Stimulated activated CD4-positive, alpha-beta T cell treated with anti-CD3 and anti-CD28 coated beads, Interleukin-12 subunit alpha, Interleukin-12 subunit beta, amount 100 ng/mL, for 24 hours (primary cell): ENCODE results near the gene PDIA2.
"Not testable (repeated sequence)": the region's sequence is repeated elsewhere in the genome, so short reads cannot be mapped to it uniquely, and the experiment has no call there.

ENCODE experiments used
- DNase-seq, 2 experiments: peaks; one replicate each; pipeline ENCODE4 v3.0.0-alpha.2; 2020; ENCODE audit warnings: low read depth in 2 of 2

Gene PDIA2

DNA sequence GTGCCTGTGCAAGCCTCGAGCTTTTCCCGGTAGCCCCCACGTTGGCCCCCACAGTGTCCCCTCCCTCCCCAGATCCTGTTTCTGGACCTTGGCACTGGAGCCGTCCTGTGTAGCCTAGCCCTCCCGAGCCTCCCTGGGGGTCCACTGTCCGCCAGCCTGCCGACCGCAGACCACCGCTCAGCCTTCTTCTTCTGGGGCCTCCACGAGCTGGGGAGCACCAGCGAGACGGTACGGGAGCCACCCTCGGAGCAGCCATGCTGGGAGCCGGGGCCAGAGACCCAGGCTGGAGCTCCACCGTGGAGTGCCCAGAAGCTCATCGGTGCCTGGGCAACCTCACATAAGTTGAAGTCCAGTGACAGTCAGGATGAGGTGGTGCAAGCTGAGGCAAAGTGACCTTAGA lies 19.0 kb upstream of the PDIA2 start:
- no peak for DNase-seq

DNA sequence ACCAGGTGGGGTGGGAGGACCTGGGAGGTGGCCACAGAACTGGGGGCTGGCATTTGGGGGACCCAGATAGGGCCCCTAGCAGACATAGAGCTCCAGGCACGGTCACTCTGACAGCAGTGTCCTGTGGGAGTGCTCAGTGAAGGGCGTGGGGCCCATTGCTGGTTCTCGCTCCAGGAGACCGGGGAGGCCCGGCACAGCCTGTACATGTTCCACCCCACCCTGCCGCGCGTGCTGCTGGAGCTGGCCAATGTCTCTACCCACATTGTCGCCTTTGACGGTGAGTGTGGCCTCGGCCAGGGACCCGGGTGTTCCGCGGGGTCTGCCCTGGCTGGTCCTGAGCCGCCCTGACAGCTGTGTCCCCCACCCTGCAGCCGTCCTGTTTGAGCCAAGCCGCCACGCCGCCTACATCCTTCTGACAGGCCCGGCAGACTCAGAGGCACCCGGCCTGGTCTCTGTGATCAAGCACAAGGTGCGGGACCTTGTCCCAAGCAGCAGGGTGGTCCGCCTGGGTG lies 18.5 kb upstream of the PDIA2 start:
- no peak for DNase-seq

DNA sequence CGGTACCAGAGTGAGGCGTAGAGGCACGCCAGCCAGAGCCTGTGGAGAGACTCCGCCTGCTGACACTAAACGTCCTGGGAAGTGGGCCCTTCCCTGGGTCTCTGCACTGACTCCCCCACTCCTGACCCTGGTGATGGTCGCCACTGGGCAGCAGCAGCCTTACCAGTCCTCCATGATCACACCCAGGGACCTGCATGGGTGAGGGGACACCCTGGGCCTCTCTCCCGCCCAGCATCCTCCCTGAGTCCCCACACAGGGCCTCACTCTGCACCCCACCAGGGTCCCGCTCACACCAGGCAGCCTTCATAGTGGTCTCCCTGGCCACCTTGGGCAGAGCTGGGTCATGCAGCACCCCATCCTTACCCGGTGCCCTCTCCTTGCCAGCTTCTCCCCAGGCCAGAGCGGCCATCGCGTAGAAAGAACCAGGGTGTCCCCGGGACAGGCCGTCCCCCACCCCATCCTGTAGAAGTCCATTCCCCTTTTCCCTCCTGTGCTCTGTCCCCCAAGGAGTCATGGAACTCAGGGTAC lies 17.9 kb upstream of the PDIA2 start:
- no peak for DNase-seq

DNA sequence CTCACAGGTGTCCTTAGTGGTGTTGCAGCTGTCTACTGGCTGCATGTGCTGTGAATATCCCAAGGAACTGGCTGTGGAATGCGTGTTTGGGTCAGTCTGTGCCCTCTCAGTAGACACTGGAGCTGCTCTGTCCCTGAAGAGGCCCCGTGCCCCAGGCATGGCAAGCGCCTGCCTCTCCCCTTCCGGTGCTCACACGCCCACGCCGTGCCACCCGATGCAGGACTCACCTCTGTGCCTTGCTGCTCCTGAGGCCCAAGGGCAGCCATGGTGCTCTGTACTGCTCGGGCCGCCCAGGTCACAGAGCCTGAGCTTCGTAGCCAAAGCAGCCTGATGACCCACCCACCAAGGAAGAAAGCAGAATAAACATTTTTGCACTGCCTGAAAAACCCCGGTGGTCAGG lies 17.3 kb upstream of the PDIA2 start:
- DNase-seq, result no peak

DNA sequence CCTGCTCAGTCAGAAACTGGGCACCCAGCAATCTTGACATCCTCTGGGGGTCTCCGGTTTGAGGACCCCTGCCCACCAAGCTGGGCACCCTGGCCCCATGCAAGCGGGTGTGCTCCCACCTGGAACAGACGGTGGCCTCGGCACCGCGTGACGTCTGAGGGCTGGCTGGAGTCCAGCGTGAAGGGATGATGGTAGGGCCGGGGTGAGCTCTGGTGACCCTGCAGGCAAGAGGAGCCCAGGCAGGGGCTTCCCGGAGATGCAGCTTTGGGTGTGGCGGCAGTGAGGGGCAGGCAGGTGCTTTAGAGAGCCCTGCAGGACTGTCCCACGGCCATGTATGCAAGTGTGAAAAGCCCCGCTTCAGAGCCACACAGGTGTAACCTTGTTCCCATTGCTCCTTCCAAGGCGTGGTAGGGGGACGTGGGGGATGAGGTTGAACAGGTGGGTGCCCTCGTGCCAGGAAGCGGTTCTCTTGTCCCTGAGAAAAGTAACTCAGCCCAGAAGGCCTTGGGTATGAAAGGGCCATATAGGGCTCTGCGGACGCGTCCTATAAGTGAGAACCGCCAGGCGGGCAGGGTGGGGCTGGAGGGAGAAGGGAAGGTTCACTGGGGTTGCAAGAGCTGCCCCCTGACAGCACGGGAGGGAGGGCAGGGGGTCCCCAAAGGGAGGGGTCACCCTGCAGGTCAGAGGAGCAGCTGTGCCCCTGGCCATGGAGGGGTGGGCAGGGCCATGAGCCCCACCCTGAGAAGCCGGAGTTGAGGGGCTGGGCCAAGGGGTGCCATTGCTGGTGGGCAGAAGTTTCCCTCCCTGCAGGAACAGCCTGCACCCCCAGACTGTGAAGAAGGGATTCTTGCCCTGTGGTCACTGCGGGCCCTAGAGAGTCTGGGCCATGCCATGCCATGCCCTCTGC lies 16.5 kb upstream of the PDIA2 start:
- DNase-seq, result no peak

DNA sequence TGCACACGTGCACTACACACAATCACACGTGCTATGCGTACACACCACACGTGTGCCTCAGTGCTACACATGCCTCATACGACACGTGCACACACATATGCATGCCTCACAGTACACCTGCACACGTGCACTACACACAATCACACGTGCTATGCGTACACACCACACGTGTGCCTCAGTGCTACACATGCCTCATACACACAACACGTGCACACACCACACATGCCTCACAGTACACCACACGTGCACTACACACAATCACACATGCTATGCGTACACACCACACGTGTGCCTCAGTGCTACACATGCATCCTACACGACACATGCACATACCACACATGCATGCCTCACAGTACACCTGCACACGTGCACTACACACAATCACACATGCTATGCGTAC lies 15.4 kb upstream of the PDIA2 start:
- DNase-seq, result not testable (repeated sequence)

DNA sequence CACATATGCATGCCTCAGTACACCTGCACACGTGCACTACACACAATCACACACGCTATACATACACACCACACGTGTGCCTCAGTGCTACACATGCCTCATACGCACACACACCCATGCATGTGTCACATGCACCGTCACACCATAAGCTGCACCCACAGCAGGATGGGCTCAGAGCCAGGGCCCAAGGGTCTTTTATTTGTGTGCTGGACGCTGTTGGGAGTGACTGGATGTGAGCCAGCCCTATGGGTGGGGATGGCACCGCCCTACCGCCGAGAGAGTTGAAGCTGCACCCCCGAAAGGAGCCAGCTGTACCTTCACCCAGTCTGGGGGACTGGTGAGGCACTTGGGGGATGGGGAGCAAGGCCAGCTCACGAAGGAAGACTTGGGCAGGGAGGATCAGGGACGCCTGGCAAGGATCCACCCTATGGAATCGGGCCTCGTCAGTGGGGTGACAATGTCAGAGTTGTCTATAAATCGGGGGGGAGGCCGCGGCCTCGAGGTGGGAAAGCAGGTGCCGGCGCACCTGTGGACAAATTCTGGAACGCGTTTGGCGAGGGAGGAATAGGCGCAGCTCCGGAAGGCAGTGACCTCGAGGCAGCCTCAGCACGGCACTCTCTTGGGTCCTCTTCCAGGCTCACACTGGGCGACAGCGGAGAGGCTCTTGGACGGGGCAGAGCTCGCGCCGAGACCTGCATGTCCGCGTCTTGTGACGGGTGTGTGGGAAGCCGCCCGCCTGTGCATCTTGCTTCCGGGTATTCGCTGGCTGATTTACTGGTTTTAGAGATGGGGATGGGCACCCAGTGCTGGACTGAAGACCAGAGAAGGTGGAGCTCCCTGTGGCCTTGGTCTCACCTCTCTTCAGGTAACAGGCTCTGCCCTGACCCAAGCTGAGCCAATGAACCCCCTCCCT lies 14.6 kb upstream of the PDIA2 start:
- DNase-seq, result no peak

DNA sequence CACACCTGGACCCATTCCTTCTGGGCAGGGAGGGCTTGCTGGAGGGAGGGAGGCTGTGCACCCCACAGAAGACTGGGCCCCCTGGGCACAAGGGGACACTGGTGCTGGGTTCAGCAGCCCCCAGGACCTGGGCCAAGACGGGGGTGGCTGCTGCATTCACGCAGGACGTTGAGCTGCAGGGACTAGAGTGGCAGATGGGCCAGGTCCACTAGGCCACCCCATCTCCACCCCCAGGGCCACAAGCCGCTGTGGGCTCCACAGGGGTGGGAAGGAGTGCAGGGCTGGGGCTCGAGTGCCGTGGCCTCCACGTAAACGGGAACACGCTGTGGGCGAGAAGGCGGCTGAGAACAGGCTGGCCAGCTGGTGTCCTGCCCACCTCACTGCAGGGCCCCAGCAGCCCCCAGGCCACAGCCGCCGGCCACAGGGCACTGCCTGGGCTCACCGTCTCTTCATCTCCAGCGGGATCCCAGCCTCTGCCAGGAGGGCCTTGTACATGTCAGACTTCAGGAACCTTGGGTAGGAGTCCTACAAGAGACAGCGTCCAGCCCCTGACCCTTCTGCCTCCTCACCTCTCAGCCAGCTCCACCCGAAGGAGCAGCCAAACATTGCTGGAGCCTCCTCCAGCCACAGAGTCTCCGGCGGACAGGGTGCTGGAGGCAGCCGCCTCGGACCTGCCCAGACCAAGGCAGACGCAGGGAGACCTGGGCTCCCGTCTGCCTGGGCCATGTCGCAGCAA lies 13.7 kb upstream of the PDIA2 start:
- DNase-seq, result no peak

DNA sequence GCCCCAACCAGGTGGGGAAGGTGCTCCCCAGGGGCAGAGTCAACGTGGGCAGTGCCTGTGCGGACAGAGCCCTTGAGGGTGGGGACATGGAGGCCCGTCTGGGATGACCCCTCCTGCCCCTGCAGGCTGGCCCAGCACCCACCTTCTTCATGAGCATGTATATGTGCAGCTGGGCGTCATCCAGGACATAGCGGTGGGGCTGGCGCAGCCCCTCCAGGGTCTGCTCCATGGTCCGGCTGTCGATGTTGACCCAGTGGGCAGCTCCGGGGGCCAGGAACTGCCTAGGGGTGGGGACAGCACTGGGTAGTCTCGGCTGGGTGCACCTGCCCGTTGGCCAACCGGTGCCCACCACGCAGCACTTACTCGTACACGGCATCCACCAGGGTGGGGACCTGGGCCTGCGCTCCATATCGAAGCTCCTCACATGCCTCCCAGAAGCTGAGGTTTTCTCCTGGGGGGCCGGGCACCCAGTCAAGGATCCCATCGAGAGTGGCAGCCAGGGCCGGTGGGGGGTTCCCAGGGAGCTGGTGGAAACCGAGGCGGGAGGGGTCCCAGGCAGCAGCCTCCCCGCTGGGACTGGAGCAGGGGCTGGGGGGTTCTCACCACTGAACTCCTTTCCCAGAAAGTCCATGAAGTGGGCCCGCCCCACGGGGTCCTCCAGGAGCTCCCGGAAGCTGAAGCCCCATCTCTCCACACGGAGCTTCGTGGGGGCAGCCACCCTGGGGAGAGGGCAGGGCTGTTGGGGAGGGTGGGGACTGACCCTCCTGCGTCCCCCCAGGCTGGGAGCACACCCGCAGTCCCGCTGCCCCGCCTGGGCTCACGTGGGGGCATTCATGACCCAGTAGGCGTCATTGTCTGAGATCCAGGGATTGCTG lies 12.3 kb upstream of the PDIA2 start:
- DNase-seq, result no peak

DNA sequence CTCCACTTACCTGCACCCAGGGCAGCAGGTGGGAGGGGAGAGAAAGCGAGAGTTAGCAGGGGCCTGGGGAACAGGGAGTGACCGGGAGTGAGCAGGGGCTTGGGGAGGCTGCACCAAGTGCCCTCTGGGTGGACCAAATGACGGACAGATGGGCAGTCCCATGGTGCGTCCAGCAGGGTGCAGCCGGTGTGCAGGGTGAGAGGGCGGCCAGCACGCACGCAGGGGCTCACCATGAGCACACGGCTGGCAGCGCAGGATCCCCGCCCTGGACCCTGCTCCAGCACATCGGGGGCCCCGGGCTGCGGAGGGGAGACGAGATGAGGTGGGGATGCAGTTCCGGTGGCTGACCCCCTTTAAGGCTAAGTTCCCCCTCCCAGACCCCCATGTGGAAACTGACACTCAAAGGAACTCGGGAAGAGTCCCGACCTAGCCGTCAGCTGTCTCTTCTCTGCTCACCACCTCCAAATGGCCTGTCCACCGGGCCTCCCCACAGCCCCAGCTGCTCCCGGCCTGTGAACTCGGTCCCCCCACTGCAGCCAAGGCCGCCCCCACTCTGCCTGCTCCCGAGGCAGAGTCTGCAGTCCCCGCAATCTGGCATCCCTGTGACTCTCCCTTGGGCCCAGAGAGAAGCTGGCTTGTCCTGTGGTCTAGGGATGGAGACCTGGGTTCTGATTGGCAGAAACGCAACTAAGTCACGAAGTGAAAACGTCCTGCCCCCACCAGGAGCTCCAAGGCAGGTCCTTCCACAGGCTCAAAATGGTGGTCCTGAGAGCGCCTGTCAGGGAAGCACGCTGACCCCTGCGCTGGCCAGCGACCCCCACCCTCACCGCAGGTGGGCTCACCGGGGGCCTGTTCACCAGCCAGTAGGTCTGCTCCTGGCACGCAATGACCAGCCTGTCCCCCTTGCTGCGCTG lies 10.1 kb upstream of the PDIA2 start:
- DNase-seq, result no peak

DNA sequence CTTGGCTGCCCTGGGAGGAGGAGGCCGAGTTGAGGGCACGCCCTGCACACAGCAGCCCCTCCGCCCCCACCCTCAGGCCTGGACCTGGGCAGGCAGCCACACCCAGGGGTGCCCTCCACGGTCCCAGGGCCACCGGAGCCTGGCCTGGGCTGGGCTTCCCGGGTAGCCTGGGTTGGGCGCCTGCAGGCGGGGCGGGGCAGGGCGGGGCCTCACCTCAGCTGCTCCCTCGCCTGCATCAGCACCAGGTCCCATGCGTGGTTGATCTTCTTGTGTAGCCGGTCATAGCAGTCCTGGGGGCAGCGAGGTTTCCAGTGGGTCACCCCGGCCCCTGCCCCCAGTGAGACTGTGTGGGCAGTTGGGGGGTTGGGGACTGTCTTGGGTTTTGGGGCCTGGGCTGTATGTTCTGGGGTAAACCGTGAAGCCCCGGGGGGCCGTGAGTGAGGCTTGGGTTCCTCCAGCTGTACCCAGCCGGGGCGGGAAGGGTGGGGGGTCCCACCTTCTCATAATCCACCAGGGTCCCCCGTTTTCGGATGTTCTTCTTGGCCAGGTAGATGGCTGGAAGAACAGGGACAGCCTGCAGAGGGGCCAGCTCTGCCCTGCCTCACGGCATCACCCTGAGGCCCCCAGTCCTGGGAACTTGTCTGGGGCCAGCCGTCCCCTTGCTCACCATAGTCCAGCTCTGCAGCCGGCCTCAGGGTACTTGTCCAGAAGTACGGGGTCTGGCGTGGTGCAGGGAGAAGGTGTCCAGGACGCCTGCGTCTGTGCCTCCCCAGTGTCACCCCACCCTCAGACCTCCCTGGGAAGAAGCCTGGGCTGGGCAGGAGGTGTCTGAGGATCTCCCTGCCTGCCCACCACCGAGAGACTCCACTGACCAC lies 9.2 kb upstream of the PDIA2 start:
- no peak for DNase-seq

DNA sequence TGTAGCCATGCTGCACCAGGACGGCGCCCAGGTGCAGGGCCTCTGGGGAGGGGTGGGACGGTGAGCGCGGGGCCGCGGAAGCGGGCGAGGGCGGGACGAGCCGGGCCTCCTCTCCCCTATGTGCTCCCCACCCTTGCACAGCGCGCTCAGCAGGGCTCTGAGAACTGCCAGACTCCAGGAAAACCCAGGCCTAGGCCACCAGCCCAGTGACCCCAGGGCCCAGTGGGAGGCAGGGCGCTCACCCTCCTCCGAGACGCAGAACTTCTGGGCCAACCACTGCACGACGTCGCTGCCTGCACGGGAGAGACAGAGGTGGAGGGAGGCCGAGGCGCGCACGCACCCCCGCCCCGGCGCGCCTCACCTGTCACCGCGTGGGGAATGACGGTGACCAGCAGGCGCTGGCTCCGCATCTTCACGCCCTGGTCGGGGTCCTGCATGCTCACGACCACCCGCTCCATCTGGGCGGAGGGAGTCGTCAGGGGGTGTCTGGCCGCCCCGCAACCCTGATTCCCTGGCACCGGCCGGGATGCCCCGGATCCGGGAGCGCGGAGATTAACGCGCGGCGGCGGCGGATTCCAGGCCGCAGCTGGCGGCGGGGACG lies 7.8 kb upstream of the PDIA2 start:
- no peak for DNase-seq

DNA sequence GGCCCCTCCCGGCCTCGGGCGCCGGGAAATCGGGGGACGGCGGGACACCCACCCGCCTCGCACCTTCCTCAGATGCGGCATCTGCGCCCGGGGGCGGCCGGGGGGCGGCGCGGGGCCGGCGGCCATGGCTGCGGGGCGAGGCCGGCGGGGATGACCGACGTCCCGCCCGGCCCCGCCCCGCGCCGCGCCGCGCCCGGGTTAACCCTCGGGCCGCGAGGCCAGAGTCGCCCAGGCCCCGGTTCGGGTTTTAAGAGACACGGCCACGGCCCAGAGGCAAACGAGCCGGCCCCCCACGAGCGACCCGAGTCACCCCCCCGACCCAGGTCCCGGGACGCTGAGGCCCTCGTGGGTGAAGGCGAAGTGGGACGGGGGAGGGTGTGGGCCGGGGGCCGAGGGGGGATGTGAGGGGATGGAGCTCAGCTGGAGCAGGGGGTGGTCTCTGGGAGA lies 7.2 kb upstream of the PDIA2 start, which contains the start of gene RGS11:
RGS11 (minus strand) TSS at position 159 of the 447 bp plus-strand sequence; CDS start at position 126, 33 bp downstream.
- no peak for DNase-seq

DNA sequence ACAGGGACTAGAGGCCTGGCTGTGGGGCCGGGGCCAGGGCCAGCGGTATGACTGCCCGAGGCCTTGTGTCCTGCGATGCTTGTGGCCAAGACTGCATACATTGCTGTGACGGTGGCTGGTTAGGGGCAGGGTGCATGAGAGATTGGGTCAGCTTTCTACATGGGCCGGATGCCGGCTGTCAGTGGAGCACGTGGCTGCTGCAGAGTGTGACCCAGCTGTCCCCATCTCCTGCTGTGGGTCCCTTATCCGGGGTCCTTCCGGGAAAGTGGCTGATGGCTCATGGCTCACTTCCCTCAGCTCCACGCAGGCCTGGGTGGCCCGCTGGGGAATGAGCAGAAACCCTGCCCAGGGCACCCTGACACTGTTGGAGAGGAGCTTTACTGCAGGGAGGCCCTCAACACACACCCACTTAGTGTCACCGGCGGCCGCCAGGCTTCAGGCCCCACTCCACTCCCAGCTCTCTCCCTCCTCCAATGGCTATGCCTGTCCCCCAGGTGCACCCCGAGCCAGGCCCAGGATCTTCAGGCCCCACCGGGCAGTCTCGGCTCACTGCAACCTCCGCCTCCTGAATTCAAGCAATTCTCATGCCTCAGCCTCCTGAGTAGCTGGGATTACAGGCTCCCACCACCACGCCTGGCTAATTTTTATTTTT lies 6.4 kb upstream of the PDIA2 start:
- no peak for DNase-seq

DNA sequence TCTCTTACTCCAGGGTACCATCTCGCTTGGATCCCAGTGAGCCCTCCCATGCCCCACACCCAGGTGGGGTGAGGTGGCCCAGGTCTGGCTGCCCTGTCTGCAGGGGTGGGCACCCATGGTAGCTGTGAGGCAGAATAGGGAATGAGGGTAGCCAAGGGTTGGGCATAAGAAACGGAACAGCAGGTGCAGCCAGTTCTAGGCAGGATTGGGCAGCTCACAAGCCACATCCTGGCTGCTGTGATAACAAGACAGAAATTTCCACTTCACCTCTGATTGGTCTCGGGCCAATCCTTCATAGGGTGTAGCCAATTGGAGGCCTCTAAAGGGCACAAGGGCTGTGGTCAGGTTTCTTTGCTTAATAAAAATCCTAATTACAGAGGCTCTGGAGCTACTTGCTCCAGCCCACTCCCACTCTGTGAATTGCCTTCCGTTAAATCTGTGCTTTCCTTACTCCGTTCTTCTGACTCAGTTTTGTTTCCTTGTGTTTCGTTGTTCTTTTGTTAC lies 4.0 kb upstream of the PDIA2 start:
- no peak for DNase-seq

DNA sequence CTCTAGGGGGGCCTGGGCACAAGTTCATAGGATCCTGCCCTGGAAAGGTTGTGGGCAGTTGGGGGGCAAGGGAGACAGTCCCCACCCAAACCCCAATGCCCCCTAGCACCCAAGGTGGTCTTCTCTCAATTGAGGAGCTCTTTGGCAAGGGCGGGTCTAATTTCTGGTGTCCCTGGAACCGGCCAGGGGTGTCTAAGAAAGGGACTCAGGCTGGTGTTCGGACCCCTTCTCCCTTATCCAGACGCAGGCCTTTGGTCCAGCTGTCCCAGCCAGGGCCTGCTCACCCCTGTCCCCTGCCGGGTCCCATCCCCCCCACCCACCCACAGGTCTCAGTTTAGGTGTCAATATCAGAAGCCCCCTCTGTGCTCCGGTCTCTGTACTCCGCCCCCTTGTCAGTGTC lies 3.4 kb upstream of the PDIA2 start:
- DNase-seq, result no peak

DNA sequence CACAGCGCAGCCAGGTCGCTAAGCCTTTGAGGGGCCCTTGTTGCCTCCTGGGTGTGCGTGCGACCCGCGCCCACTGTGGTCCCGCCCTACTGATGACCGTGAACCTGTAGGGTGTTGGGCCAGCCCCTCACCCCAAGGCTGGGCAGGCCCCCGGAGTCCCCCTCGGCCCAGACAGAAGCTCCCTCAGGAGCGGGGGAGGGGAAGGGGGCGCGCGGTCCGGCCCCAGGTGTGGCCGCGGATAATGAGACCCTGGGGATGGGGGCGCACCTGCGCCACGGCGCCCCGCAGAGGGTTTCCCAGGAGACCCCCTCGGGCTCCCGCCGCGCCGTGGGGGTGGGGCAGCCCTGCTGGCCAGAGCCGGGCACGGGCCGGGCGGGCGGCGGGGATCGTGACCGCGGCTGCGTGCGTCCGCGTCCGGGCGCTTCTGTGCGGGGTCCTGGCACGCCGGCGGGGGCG lies 2.9 kb upstream of the PDIA2 start:
- DNase-seq, result no peak
